ENCODE data around the gene ARMH1. TPM values are rescaled to one million over a fixed set of nuclear protein-coding genes. Genes with fewer than 3 reads are reported as not detected.
A peak's percentile ranks its signal among the peaks of the same experiment; 100 is the strongest.

Gene ARMH1
- total RNA-seq, 1 experiment from 2014 or later = 0.65 TPM

- no TSS peak for BruUV-seq (replicated peaks)
- H3K4me1 Mint-ChIP-seq (ENCODE audit: insufficient read depth, unreplicated experiment) = peaks cover 33% of the 10 kb centered on the region
- no peak overlapping the region for H3K27ac Mint-ChIP-seq (ENCODE audit: low read depth, unreplicated experiment)
- H3K9me3 Mint-ChIP-seq (ENCODE audit: unreplicated experiment) = no peaks in the 10 kb centered on the region
- peaks cover 14% of the 10 kb centered on the region for H3K36me3 Mint-ChIP-seq (ENCODE audit: insufficient read depth, unreplicated experiment)
- H3K4me3 Mint-ChIP-seq (ENCODE audit: unreplicated experiment) = no peak overlapping the region
- DNase-seq (ENCODE audit: unreplicated experiment) = no peak
- intact Hi-C loops (cut with micrococcal nuclease) = no loop called here
- POLR2A ChIA-PET = interaction anchor here (0.7 kb wide), 1 partner anchor 93 kb away, joined by 4 read pairs; no protein-coding TSS in a partner anchor
- TF ChIP-seq, protein P1, sequence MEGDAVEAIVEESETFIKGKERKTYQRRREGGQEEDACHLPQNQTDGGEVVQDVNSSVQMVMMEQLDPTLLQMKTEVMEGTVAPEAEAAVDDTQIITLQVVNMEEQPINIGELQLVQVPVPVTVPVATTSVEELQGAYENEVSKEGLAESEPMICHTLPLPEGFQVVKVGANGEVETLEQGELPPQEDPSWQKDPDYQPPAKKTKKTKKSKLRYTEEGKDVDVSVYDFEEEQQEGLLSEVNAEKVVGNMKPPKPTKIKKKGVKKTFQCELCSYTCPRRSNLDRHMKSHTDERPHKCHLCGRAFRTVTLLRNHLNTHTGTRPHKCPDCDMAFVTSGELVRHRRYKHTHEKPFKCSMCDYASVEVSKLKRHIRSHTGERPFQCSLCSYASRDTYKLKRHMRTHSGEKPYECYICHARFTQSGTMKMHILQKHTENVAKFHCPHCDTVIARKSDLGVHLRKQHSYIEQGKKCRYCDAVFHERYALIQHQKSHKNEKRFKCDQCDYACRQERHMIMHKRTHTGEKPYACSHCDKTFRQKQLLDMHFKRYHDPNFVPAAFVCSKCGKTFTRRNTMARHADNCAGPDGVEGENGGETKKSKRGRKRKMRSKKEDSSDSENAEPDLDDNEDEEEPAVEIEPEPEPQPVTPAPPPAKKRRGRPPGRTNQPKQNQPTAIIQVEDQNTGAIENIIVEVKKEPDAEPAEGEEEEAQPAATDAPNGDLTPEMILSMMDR (IDR thresholded peaks at IDR 0.05; ENCODE audit: unreplicated experiment) = no peak
- H3K27me3 Mint-ChIP-seq (ENCODE audit: insufficient read depth, unreplicated experiment) = no peaks in the 10 kb centered on the region
- CTCF ChIA-PET = interaction anchor here (0.6 kb wide), 2 partner anchors 68 to 120 kb away, joined by 3 to 5 read pairs; no protein-coding TSS in a partner anchor
These were observed 50.6 kb downstream of the ARMH1 start for GRCh38 chr1:44724955-44725698.

DNA sequence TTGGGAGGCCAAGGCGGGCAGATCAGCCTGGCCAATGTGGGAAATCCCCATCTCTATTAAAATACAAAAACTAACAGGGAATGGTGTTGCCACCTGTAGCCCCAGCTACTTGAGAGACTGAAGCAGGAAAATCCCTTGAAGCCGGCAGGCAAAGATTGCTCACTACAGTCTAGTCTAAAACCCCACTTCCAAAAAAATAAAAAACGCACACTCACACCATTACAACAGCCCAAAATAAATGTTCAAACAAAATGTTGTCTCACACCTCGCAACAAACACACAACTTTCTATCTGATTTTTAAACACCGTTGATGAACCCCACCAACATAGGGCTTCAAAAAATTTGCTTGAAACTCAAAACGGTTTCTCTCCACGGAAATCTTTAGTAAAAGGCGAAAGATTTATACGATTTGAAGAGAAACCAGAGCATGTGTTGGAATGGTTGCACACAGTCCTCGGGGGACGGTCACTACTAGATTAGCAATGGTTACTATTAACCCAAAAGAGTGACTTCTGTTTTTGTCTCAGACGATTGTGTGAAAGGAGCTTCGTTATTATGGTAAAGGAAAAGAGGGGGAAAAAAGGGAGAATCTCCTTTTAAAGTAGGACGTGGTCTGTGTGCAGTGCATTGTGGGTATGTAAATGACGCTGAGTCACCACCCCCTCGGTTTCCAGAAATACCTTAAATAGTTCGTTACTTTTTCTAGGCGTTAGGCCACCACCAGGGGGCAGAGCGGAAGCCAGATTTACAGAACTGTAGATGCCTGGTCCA is 56.4 kb downstream of the ARMH1 start, which contains the start of gene RNU5D-1:
Gene RNU5D-1 (minus strand): TSS at position 430 of the 772 bp plus-strand sequence.
- H3K27ac Mint-ChIP-seq (ENCODE audit: low read depth, unreplicated experiment) = peak within 1 kb of the TSS; percentile 100
- no peaks in the 10 kb centered on the region for H3K27me3 Mint-ChIP-seq (ENCODE audit: insufficient read depth, unreplicated experiment)
- POLR2A ChIA-PET = interaction anchor here (0.6 to 6.0 kb wide), 40 partner anchors 9 to 1409 kb away, joined by 3 to 182 read pairs (median 5); partner anchors contain the start of genes ARMH1, BTBD19, DYNLT4 and HECTD3
- TF ChIP-seq, protein P1 (IDR thresholded peaks at IDR 0.05; ENCODE audit: unreplicated experiment) = peak; percentile 77
- H3K4me3 Mint-ChIP-seq (ENCODE audit: unreplicated experiment) = peak within 1 kb of the TSS; percentile 51
- TSS peak; percentile 98 for BruUV-seq (replicated peaks)
- peak; percentile 97 for DNase-seq (ENCODE audit: unreplicated experiment)
- no peaks in the 10 kb centered on the region for H3K9me3 Mint-ChIP-seq (ENCODE audit: unreplicated experiment)
- H3K4me1 Mint-ChIP-seq (ENCODE audit: insufficient read depth, unreplicated experiment) = peaks cover 26% of the 10 kb centered on the region
- H3K36me3 Mint-ChIP-seq (ENCODE audit: insufficient read depth, unreplicated experiment) = peaks cover 13% of the 10 kb centered on the region
- intact Hi-C loops (cut with micrococcal nuclease) = loop anchor here (1.0 to 5.0 kb wide), 7 partner anchors 10 to 761 kb away; partner anchors contain the start of genes DYNLT4, HECTD3, RPS8 and TESK2
- CTCF ChIA-PET = interaction anchor here (0.6 to 6.2 kb wide), 33 partner anchors 9 to 779 kb away, joined by 3 to 75 read pairs (median 4); partner anchors contain the start of genes HECTD3, KIF2C, MUTYH and RPS8

- CTCF ChIA-PET = interaction anchor here (0.8 to 1.9 kb wide), 3 partner anchors 10 to 44 kb away, joined by 3 to 7 read pairs (median 5); partner anchors contain the start of gene RPS8
- TF ChIP-seq, protein P1 (IDR thresholded peaks at IDR 0.05; ENCODE audit: unreplicated experiment) = no peak
- POLR2A ChIA-PET = interaction anchor here (1.7 to 6.0 kb wide), 3 partner anchors 14 to 253 kb away, joined by 3 to 182 read pairs (median 18); partner anchors contain the start of genes EIF2B3 and RPS8
- no TSS peak for BruUV-seq (replicated peaks)
- no peaks in the 10 kb centered on the region for H3K27me3 Mint-ChIP-seq (ENCODE audit: insufficient read depth, unreplicated experiment)
- DNase-seq (ENCODE audit: unreplicated experiment) = peak; percentile 74
- H3K9me3 Mint-ChIP-seq (ENCODE audit: unreplicated experiment) = no peaks in the 10 kb centered on the region
- H3K4me3 Mint-ChIP-seq (ENCODE audit: unreplicated experiment) = no peak overlapping the region
- intact Hi-C loops (cut with micrococcal nuclease) = loop anchor here (5.0 kb wide), 3 partner anchors 279 to 759 kb away; partner anchors contain the start of genes HECTD3, TESK2 and UROD
- peak overlapping the region; percentile 77 for H3K27ac Mint-ChIP-seq (ENCODE audit: low read depth, unreplicated experiment)
- peaks cover 13% of the 10 kb centered on the region for H3K36me3 Mint-ChIP-seq (ENCODE audit: insufficient read depth, unreplicated experiment)
- peaks cover 19% of the 10 kb centered on the region for H3K4me1 Mint-ChIP-seq (ENCODE audit: insufficient read depth, unreplicated experiment)
These were observed 58.9 kb downstream of the ARMH1 start for GRCh38 chr1:44733365-44733764.

All from MCF 10A (cell line).